Activated CD4-positive, CD25-positive, alpha-beta regulatory T cell treated with anti-CD3 and anti-CD28 coated beads, Interleukin-2, amount 50 U/mL, for 24 hours (primary cell): Measurements from ENCODE around the gene PHACTR4.
A peak's percentile ranks its signal among the peaks of the same experiment; 100 is the strongest.
"Not testable (repeated sequence)": the region's sequence is repeated elsewhere in the genome, so short reads cannot be mapped to it uniquely, and the experiment has no call there.

ENCODE experiments used
- ATAC-seq, 2 donors: fragments of 150-1000 bp; cut with Tn5 transposase; one replicate each; pipeline ENCODE4 v1.10.0; 2021; ENCODE audit warnings: mild to moderate bottlenecking in 1 of 2, moderate library complexity in 1 of 2

The PHACTR4 gene

DNA sequence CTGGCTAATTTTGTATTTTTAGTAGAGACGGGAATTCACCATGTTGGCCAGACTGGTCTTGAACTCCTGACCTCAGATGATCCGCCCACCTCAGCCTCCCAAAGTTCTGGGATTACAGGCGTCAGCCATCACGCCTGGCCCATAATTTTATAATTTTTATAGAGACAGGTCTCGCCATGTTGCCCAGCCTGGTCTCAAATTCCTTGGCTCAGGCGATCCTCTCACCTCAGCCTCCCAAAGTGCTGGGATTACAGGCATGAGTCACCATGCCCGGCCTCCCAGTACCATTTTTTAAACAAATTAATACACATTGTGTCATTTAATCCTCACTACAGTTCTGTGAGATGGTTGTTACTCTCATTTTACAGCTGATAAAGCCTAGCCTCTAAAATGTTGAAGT is 3.9 kb downstream of the PHACTR4 start:
- not testable (repeated sequence) for ATAC-seq

DNA sequence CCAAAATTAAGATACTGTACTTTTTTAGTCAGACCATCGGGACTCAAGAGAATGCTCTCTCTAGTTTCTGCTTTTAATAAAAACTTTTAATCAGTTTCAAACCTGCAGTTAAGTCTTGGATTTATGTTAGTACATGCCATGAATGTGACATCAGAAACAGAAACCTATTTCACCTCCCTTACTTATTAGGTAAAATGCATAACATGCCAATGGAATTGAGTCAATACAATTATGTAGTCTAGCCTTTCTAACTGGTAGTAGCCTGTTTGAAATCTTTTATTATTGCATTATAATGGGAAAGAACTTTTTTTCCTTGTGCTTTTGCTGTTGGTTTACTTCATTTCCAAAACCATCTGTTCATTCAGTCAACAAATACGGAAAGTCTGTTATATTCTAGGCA is 4.8 kb downstream of the PHACTR4 start:
- no peak for ATAC-seq

DNA sequence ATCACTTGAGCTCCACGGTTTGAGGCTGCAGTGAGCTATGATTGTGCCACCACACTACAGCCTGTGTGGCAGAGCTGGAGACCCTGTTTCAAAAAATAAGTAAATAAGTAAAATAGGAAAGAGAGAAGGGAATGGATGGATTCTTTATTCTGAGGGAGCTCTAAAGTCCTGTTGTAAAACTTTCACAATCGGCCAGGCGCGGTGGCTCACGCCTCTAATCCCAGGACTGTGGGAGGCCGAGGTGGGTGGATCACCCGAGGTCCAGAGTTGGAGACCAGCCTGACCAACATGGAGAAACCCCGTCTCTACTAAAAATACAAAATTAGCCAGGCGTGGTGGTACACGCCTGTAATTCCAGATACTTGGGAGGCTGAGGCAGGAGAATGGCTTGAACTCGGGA is 6.1 kb downstream of the PHACTR4 start:
- not testable (repeated sequence) for ATAC-seq

DNA sequence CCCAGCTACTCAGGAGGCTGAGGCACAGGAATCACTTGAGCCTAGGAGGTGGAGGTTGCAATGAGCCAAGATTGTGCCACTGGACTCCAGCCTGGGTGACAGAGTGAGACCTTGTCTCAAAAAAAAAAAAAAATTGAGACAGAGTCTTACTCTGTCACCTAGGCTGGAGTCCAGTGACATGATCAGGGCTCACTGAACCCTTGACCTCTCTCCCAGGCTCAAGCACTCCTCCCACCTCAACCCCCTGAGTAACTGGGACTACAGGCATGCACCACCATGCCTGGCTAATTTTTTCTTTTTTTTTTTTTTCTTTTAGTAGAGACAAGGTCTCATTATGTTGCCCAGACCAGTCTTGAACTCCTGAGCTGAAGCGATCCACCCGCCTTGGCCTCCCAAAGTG is 6.7 kb downstream of the PHACTR4 start:
- not testable (repeated sequence) for ATAC-seq

DNA sequence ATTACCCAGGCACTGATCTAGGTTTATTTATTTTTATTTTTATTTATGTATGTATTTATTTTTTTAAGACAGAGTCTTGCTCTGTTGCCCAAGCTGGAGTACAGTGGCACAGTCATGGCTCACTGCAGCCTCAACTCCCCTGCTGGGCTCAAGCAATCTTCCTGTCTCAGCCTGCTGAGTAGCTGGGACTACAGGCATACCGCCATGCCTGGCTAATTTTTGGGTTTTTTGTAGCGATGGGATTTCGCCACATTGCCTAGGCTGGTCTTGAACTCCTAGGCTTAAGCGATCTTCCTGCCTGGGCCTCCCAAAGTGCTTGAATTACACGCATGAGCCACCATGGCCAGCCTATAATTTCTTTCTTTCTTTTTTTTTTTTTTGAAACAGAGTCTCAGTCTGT is 9.4 kb downstream of the PHACTR4 start:
- no peak for ATAC-seq

DNA sequence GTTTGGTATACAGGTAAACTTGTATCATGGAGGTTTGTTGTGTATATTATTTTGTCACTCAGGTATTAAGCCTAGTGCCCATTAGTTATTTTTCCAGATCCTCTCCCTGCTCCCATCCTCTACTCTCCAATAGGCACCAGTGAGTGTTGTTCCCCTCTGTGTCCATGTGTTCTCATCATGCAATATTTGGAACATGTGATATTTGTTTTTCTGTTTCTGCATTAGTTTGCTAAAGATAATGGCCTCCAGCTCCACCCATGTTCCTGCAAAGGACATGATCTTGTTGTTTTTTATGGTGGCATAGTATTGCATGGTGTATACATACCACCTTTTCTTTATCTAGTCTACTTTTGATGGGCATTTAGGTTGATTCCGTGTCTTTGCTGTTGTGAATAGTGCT is 10.9 kb downstream of the PHACTR4 start:
- no peak for ATAC-seq

DNA sequence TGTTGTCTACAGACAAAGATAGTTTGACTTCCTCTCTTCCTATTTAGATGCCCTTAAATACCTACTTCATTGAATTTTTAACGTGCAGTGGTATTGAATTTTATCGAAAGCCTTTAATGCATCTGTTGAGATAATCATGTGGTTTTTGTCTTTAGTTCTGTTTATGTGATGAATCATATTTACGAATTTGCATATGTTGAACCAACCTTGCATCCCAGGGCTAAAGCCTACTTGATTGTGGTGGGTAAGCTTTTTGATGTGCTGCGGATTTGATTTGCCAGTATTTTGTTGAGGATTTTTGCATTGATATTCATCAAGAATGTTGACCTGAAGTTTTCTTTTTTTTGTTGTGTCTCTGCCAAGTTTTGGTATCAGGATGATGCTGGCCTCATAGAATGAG is 14.2 kb downstream of the PHACTR4 start:
- not testable (repeated sequence) for ATAC-seq

DNA sequence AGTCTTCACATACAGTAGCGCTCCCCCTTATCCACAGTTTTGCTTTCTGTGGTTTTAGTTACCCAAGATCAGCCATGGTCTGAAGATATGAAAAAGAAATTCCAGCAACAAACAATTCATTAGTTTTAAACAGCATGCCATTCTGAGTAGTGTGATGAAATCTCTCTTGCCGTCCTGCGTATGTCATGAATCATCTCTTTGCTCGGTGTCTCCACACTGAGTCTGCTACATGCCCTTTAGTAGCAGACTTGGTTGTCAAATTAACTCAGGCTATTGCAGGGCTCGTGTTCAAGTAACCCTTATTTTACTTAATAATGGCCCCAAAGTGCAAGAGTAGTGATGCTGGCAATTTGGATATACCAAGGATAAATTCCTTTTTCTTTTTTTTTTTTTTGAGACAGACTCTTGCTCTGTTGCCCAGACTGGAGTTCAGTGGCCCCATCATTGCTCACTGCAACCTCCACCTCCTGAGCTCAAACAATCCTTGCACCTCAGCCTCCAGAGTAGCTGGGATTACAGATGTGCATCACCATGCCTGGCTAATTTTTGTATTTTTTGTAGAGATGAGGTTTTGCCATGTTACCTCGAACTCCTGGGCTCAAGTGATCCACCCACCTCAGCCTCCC is 22.6 kb downstream of the PHACTR4 start:
- ATAC-seq, result no peak

DNA sequence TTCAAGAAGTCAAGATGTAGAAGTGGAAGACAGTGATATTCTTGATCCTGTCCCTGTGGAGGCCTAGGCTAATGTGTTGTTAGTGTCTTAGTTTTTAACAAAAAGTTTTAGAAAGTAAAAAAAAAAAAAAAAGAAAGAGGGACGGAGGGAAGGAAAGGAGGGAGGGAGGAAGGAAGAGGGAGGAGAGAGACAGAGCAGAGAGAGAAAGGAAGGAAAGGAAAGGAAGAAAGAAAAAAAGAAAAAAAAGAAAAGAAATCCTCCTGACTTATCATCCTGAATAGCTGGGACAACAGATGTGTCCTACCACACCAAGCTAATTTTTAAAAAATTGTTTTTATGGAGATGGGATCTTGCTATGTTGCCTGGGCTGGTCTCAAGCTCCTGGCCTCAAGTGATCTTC is 24.6 kb downstream of the PHACTR4 start:
- ATAC-seq, result no peak

DNA sequence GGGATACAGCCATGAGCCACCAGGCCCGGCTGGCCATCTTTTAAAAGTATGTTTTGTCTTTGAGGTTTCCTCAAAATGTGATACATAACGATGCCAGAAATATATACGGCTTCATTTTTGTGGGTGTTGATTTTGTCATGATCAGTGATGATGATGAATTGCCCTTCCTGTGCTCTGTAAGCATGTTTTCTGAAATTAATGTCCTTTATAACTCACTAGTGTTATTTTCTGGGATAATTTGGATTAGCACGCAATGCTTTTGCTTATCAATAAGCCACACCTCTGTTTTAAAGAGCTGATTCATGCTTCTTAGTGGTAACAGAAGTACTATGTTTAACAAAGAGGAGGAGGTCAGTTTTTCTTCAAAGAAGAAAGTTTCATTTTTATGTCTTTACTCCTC is 25.6 kb downstream of the PHACTR4 start:
- ATAC-seq, result no peak

DNA sequence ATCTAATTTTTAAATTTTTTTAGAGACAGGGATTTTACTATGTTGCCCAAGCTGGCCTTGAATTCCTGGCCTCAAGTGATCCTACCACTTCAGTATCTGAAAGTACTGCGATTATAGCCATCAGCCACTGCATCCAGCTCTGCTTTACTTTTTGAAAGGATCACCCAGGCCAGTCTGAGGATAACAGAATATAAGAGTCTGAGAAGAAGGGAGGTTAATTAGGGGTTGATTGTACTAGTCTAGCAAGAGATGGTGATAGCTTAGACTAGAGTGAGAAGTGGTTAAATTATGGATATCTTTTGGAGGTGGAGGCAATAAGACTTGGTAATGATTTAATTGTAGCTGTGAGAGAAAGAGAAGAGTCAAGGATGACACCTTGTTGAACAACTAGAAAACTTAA is 32.2 kb downstream of the PHACTR4 start:
- no peak for ATAC-seq

DNA sequence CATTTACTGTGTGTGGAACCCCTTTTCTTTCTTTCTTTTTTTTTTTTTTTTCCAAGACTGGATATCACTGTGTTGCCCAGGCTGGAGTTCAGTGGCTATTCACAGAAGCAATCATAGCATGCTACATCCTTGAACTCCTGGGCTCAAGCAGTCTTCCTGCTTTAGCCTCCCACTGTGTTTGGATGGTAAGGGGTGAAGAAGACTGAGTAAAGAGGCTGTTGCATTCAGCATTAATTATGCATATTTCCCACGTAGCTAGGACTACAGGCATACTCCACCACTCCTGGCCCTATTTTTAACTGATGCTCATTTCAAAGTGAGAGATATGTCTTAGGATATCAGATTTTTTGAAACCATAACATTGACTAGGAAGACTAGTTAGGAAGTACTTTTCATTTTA is 39.5 kb downstream of the PHACTR4 start:
- no peak for ATAC-seq

DNA sequence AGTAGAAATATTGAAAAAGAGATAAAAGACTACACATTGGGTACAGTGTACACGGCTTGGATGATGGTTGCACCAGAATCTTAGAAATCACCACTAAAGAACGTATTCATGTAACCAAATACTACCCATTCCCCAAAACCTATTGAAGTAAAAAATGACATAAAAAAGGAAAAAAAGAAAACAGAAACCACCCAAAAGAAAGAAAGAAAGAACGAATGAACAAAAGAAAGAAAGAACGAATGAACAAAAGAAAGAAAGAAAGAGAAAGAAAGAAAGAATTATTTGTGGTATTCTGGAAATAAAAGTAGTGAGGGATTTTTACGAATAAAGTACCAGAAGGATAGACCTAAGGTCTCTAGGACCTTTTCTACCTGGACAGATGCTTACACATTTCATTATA is 42.1 kb downstream of the PHACTR4 start:
- no peak for ATAC-seq

DNA sequence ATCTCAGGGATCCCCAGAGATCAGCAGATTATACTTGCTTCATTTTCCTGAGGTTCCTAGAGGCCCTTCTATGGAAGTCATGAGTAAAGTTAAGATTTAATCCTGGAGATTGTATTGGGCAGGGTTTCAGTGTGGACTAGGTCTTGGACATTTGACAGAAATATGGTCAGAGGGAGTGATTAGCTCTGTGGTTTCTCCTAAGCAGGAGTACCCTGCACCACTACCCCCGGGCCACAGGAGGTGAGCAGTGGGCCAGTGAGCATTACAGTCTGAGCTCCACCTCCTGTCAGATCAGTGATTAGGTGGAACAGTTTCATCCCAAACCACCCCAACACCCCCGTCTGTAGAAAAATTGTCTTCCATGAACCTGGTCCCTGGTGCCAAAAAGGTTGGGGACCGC is 43.2 kb downstream of the PHACTR4 start:
- ATAC-seq, result no peak

DNA sequence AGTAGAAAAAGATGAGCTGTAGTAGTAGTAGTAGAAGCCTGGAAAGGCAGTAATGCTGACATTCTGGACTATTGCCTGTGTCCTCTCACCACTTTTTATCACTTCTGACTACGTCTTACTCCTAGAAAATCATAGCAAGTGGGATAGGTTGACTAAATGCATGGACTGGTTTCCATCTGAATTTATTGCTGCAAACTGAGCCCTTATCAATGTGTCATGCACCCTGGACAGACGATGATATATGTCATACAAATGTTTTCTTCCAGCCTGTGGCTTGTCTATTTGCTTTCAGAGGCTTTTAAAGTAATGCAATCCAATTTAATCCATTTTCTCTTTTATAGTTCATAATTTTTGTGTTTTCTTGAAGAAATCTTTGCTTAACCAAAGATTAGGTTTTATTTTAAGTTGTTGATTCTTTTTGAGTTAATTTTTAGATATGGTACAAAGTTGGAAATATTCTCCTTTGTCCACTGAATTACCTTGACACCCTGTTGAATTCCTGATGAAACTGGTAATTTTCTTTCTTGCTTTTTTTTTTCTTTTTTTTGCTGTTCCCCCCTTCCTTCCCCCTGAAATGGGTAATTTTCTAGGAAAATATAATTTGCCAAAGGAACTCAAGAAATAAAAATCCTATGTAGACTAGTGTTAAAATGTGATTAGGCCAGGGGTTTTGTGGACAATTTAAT is 47.1 kb downstream of the PHACTR4 start:
- no peak for ATAC-seq

DNA sequence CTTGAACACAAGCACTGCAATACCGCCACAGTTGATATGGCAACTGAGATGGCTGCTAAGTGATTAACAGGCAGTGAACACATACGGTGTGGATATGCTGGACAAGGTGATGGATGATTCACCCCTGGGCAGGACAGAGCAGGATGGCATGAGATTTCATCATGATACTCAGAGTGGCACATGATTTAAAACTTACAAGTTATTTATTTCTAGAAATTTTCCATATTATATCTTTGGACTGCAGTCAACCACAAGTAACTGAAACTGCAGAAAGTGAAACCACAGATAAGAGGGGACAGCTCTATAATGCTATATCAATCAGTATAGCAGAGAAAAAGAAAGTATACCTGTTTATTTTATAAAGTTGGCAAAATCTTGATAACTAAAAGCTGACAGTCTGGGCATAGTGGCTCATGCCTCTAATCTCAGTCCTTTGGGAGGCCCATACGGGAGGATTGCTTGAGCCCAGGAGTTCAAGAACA is 47.9 kb downstream of the PHACTR4 start:
- peak; percentile 44 to 83 for ATAC-seq

DNA sequence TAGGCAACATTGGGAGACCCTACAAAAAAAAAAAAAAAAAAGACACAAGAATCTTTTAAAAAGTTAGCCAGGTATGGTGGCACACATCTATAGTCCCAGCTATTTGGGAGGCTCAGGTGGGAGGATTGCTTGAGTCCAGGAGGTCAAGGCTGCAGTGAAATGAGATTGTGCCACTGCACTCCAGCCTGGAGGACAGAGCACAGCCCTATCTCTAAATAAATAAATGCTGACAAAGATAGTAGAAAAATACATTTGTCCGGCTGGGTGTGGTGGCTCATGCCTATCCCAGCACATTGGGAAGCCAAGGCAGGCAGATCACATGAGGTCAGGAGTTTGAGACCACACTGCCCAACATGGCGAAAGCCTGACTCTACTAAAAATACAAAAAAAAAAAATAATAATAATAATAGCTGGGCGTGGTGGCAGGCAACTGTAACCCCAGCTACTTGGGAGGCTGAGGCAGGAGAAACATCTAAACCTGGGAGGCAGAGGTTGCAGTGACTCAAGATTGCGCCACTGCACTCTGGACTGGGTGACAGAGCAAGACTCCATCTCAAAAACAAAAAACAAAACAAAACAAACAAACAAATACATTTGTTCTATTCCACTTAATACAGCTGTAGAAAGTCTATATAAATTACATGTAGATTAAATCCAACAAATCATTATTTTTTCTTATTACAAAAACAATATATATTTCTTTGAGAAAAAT is 48.5 kb downstream of the PHACTR4 start:
- no peak for ATAC-seq

DNA sequence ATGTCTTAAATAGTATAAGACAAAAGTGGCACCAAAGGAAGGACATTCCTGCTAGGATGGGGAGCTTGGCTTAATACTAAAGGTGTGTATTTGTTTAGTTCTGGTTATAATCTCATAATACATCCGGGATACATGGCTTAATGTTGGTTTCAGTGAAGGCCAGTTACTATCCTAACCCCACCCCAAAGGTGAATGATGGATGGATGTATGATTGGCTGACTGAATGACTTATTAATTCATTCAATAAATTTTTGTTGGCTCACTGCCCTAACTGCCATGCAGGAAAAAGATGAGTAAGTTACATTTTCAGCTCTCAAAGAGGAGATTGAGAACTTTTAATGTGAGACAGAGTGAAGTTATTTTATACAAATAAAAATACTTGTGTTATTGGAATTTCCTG is 52.2 kb downstream of the PHACTR4 start:
- no peak for ATAC-seq

DNA sequence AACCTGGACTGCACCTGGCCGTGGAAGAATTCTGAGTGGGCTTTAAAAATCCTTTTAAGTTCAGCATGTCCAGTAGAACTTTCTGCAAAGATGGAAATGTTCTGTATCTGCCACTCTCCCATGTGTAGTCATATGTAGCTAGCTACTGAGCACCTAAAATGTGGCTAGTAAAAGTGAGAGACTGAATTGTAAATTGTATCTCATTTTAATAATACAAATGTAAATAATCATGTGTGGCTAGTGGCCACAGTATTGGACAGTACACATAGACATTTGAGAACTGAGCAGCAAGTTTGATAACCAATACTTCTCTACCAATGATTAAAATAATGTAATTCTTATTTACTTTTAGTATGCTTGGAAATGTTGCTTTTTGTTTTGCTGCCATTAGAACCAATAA is 57.3 kb downstream of the PHACTR4 start:
- no peak for ATAC-seq

DNA sequence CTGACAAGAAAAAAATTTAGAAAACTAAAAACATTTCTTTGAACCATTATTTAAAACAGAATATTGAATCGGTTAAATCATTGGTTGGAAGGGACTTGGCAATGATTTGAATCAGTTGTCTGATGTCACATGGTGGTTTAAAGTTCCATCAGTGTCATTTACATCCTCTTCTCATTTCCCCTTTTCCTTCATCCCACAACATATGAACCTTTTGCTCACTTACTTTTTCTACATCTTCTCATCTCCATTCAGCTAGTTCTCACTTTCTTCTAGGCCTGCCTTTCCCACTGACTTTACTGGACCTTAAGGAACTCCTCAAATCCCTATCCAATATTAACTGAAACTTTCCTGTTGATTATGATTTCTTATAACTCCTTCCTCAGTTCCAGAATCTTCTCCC is 58.5 kb downstream of the PHACTR4 start:
- no peak for ATAC-seq

DNA sequence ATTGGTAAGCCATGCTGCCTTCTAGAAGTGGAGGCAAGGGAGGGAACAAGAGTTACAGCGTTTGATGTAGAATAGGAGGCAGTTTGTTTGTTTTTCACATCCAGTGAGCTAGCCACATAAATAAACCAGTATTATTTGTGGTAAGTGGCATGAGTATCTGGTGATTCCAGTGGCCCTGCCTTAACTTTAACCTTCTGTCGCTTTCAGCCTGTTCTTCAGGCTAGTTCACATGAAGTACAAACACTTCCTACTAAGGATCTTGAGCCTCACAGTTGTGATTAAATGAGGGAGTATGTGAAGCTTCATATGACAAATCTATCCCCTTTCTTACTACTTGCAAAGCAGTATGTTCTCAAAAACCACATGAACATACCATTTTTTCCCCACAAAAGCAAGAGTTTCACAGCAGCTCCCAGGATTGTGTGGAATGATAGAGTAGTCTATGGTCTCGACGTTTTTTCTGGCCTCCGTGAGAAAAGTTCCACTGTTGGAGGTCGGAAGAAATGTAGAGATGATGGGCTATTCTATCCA is 59.5 kb downstream of the PHACTR4 start:
- no peak for ATAC-seq

DNA sequence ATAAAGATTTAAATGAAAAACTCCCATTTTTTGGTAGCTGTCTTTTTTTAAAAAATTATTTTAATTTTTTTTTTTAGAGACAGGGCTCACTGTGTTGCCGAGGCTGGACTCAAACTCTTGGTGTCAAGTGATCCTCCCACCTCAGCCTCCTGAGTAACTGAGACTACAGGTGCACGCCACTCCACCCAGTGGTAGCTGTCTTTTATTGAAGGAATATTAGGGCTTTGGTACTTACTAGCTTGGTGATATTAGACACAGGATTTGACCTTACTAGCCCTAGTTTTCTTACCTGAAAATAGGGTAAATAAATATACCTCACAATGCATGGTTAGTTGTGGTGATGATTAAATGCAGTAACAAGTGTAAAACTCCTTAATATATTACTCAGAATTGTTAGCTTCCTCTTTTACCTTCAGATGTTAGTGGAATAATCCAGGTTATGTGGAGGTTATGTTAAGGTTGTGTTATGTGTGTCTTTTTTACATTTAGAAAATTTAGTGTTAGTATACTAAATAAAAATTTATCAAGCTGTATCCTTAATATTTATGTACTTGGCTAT is 66.8 kb downstream of the PHACTR4 start:
- ATAC-seq, result no peak

DNA sequence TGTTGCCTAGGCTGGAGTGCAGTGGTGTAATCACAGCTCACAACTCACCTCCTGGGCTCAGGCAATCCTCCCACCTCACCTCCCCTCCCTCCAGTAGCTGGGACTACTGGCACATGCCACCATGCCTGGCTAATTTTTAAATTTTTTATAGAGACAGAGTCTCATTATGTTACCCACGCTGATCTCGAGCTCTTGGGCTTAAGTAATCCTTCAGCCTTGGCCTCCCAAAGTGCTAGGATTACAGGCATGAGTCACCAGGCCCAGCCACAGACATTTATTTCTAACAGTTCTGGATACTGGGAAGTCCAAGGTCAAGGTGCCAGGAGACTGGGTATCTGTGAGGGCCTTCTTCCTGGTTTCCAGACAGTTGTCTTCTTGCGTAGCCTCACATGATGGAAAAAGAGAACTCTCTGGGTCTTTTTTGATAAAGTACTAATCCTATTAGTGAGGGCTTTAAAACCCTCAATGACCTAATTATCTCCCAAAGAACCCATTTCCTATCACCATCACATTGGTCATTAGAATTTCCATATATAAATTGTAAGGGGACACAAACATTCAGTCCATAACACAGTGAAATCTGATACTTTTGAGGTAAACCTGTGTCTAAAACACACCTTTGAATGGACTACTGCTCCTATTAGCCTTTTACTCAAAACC is 67.9 kb downstream of the PHACTR4 start:
- no peak for ATAC-seq
